NCI-H524 (cell line): Measurements from ENCODE around the gene PCBP1.
"Not testable (repeated sequence)": the region's sequence is repeated elsewhere in the genome, so short reads cannot be mapped to it uniquely, and the experiment has no call there.

Experiments used
- DNase-seq, 2 experiments: peaks; one replicate each; lab custom pipeline; 2025; lab: John Stamatoyannopoulos, UW

Gene PCBP1

DNA sequence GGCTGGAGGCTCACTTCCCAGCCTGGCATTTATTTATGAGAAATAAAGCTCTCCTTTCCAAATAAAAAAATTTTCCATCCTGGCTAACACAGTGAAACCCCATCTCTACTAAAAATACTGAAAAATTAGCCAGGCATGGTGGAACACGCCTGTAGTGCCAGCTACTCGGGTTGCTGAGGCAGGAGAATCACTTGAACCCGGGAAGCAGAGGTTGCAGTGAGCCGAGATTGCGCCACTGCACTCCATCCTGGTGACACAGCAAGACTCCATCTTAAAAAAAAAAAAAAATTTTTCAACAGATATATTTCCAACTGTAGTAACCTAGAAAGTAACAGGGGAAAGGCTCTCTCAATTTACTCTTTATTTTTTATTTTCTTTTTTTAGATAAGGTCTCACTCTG is 6.1 kb upstream of the PCBP1 start:
- no peak for DNase-seq

DNA sequence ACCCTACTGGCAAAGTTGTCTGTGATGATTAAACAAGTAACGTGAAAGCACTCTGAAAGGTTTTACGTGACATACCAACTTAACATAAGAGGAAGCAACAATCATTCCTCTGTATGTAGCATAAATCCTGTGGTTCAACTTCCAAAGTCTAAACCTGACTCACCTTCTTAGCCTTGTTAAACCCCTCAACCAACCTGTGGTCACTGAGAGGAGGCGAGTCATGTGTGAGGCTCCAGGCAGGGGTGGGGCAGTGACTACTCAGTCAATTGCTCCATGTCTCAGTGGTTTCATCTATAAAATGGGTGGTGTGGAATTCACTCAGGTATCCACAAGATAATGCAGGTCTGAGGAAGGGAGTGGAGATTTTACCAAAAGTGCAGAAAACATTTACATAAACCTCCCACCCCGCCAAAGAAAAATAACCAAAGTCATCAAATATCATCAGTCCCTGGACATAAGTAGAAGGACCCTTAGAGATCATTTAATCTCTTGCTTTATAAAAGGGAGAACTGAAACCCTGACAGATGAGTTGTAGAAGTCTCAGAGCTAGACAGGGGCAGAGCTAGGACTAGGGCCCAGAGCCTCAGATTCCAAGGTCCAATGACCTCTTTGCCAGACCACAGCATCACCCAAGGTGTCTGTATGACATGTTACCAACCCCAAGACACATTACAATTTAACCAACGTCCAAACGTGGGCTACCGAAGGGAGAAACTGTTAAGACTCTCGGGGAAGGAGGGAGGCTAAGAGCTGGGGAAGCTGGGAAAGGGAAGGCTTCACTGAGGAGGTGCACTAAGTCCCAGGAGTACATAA is 3.7 kb upstream of the PCBP1 start:
- DNase-seq, result no peak

GRCh38 chr2:70084973-70085710 is 2.1 kb upstream of the PCBP1 start:
- DNase-seq, result no peak

GRCh38 chr2:70085711-70086277 is 1.5 kb upstream of the PCBP1 start:
- no peak for DNase-seq

GRCh38 chr2:70086278-70086837 is 919 bp upstream of the PCBP1 start:
- peak; percentile 29 to 59 for DNase-seq

GRCh38 chr2:70087702-70088597 is 673 bp downstream of the PCBP1 start:
- DNase-seq, result peak; percentile 39 to 40

DNA sequence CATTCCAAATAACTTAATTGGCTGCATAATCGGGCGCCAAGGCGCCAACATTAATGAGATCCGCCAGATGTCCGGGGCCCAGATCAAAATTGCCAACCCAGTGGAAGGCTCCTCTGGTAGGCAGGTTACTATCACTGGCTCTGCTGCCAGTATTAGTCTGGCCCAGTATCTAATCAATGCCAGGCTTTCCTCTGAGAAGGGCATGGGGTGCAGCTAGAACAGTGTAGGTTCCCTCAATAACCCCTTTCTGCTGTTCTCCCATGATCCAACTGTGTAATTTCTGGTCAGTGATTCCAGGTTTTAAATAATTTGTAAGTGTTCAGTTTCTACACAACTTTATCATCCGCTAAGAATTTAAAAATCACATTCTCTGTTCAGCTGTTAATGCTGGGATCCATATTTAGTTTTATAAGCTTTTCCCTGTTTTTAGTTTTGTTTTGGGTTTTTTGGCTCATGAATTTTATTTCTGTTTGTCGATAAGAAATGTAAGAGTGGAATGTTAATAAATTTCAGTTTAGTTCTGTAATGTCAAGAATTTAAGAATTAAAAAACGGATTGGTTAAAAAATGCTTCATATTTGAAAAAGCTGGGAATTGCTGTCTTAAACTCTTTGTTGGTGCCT is 1.4 kb downstream of the PCBP1 start:
- peak in 1 of 2 experiments; percentile 55 for DNase-seq

GRCh38 chr2:70089220-70089982 is 2.1 kb downstream of the PCBP1 start:
- no peak for DNase-seq

DNA sequence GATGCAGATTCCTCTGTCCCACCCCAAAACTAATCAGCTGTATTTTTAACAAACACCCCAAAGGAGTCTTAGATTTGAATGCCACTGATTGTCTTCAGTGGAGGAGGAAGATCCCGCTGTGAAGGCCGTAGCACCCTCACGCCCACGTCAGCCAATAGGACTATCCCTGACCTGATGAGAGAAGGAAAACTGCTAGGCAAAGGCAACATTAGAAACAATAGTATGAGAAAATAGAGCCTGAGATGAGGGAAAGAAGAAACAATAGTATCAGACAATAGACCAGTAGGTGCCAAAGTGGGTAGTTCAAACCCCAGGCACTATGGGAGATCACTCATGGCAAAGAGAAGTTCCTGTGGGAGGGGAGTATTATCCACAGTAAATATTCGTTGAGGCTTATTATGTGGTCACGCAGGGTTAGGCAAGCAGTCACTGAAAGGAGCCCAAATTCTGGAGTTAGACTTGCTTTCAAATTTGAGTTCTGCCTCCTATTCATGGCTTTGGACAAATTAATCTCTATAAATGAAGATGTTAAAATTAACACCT is 2.8 kb downstream of the PCBP1 start:
- no peak for DNase-seq

DNA sequence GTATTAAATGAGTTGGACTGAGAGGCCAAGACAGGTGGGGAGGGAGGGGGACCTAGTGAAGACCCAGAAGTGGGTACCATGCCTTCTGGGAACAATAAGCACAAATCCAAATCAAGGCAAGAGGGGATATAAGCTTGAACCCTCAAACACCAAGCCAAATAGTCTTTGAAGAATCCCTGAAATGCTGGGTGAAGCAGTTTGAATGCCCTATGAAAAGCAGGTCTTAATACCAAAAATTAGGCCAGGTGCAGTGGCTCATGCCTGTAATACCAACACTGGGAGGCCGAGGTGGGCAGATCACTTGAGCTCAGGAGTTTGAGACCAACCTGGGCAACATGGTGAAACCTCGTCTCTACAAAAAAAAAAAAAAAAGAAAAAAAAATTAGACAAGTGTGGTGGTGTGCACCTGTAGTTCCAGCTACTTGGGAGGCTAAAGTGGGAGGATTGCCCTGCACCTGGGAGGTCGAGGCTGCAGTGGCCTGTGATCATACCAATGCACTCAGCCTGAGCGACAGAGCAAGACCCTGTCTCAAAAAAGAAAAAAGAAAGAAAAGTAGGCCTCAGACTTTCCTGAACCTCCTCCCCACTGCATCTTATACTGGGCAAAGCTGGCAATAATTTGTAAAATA is 3.5 kb downstream of the PCBP1 start:
- DNase-seq, result no peak

DNA sequence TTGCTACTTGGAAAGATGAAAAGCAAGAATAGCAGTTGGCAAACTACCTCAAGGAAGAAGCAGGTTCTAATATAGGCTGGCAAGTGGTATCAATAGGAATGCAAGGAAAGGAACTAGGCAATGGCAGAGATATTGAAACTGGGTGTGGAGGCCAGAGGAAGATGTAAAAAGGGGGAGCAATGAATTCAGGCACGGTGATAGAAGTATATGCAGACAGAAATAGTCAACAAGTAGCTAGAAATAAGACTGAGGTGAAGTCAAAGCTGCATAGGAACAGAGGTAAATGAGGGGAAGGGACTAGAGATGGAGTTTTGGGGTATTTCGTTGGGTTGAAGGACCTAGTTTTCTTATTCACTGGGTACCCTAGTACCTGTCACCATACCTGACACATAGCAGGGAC is 4.1 kb downstream of the PCBP1 start:
- DNase-seq, result no peak

DNA sequence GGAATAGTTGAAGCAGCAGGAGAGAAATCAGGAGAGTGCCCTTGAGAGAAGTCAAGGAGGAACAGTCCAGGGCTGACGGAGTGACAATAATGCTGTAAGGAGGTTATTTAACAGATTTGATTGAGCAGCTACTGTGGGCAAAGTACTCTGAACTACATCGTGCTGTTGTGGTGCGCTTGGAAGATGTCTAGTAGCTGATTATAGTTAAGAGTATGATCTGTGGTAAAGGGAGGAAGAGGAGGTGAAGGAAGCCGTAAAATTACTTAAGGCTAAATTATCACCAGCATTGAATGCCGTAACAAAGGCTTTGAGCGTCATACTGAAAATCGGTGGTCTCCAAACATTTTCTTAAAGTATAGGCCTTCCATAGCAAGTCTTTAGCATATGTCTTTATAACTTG is 4.5 kb downstream of the PCBP1 start:
- DNase-seq, result no peak

GRCh38 chr2:70092576-70093243 is 5.4 kb downstream of the PCBP1 start:
- not testable (repeated sequence) for DNase-seq

DNA sequence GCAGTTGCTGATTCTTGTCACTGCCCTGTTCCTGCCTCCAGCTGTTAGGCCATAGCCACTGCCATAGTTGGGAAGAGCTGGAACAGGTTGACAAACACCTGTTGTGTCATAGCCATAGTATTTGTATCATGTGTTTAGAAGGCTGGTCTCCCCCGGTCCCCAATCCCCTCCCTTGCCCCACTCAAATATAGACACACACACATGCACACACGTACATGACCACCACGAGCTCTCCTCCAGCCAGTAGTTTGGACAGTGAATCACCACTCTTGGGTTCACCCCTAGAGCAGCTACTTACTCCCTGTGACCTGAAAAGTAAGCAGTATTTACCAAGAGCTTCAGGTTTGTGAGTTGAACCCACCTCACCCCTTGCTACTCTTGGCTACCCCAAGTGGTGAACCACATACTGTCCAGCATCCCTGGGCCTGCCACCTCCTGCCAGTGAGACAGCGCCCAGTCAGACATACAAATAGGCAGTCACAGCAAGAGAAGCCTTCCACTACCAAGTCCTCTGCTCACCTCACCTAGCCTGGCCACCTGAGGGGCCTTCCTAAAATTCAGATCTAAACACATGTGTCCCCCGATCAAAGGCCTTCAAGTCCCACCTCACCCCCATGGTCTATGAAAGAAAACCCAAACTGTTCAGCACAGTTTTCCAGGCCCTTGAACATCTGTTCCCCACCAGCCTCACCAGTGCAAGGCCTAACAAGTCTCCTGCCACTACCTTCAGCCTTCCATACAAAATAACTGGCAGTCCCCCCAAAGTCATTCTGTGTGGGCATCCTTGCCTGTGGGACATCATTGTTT is 7.1 kb downstream of the PCBP1 start:
- DNase-seq, result no peak

- DNase-seq, result no peak
Measured at GRCh38 chr2:70094978-70095719, 7.9 kb downstream of the PCBP1 start.

DNA sequence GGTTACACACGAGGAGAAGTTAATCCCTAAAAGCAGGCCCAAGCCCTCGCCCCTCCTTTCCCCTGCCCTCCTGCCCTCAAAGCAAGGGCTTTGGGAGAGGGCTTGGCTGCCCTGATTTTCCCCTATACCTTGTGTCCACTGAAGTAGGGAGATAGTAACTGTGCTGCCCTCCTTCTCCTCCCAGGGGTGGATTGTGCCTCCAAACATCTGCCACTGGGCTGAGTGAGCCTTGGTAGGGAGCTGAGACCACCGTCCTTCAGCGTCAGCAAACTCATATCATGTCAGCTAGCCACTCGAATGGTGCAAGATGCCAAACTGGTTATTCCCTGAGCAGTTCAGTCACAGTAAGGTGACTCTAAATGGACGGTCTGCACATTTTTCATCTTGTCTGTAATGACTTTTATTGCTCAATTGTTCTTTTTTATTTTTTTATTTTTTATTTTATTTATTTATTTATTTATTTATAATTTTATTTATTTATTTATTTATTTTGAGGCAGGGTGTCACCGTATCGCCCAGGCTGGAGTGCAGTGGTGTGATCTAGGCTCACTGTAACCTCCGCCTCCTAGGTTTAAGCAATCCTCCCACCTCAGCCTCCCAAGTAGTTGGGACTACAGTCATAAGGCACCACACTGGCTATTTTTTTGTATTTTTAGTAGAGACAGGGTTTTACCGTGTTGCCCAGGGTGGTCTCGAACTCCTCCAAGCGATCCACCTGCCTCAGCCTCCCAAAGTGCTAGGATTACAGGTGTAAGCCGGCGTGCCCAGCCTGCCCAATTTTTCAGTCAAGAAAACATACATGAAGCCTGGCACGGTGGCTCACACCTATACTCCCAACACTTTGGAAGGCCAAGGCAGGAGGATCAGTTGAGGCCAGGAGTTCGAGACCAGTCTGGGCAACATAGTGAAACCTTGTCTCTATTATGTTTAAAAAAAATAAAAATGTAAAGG is 8.7 kb downstream of the PCBP1 start:
- DNase-seq, result no peak
